Fibroblast of lung (primary cell): Measurements from ENCODE around the gene NEURL2. TPM values are rescaled to one million over a fixed set of nuclear protein-coding genes. Genes with fewer than 3 reads are reported as not detected.

Source experiments
- DNase-seq, 2 donors: peaks; one replicate each; pipeline versions ENCODE4 v3.0.0 to v3.0.0-alpha.2; 2010; ENCODE audit warnings: low read depth in 2 of 2
- H2AFZ ChIP-seq: 2 replicates; pipeline ENCODE4 v1.5.1; 2012; ENCODE audit warnings: low read length, control low read depth, inconsistent platforms
- H3K27ac ChIP-seq: 2 replicates; pipeline ENCODE4 v1.5.1; 2011; ENCODE audit warnings: low read length, control low read depth; ENCODE audit not compliant: insufficient read depth
- H3K27me3 ChIP-seq: 2 replicates; pipeline ENCODE4 v1.5.1; 2011; ENCODE audit warnings: mild to moderate bottlenecking, low read length; ENCODE audit not compliant: control insufficient read depth, insufficient read depth
- H3K36me3 ChIP-seq: 2 replicates; pipeline ENCODE4 v1.5.1; 2011; ENCODE audit warnings: low read length; ENCODE audit not compliant: control insufficient read depth, insufficient read depth
- H3K4me1 ChIP-seq: 2 replicates; pipeline ENCODE4 v1.5.1; 2011; ENCODE audit warnings: low read length; ENCODE audit not compliant: control insufficient read depth, insufficient read depth; ENCODE audit errors: extremely low read depth
- H3K4me2 ChIP-seq: 2 replicates; pipeline ENCODE4 v1.5.1; 2011; ENCODE audit warnings: low read length, control low read depth; ENCODE audit not compliant: insufficient read depth; ENCODE audit errors: extremely low read depth
- H3K4me3 ChIP-seq, 4 experiments: fragments of 200-600 bp in 1 of 4; sonication (generic) in 1 of 4; replicated peaks in 1 of 4; 2 replicates each; pipeline ENCODE4 v1.5.1; 2011 to 2016; ENCODE audit warnings: low read length in 4 of 4, low read depth in 3 of 4, mild to moderate bottlenecking in 3 of 4, control low read depth in 2 of 4, inconsistent platforms in 1 of 4, mixed read lengths in 1 of 4; ENCODE audit not compliant: insufficient read depth in 1 of 4; ENCODE audit errors: control extremely low read depth in 1 of 4
- H3K79me2 ChIP-seq: 2 replicates; pipeline ENCODE4 v1.5.1; 2012; ENCODE audit warnings: mild to moderate bottlenecking, low read length, inconsistent platforms; ENCODE audit not compliant: control insufficient read depth, insufficient read depth
- H3K9ac ChIP-seq: 2 replicates; pipeline ENCODE4 v1.5.1; 2011; ENCODE audit warnings: mild to moderate bottlenecking, low read length, control low read depth; ENCODE audit not compliant: insufficient read depth
- H3K9me3 ChIP-seq: 2 replicates; pipeline ENCODE4 v1.5.1; 2012; ENCODE audit warnings: low read depth, low read length; ENCODE audit not compliant: control insufficient read depth, insufficient read depth
- H4K20me1 ChIP-seq: 2 replicates; pipeline ENCODE4 v1.5.1; 2011; ENCODE audit warnings: low read length; ENCODE audit not compliant: control insufficient read depth, insufficient read depth; ENCODE audit errors: extremely low read depth
- CTCF ChIP-seq, 2 donors: IDR thresholded peaks in 1 of 2; conservative IDR thresholded peaks in 1 of 2; 1 replicate in 1 of 2; 2 replicates in 1 of 2; pipeline ENCODE4 v1.5.1; 2011 to 2012; ENCODE audit warnings: low read length in 2 of 2, control low read depth in 1 of 2, inconsistent platforms in 1 of 2, low read depth in 1 of 2, mild to moderate bottlenecking in 1 of 2
- EZH2 ChIP-seq: IDR thresholded peaks from 2 replicates; pipeline ENCODE4 v1.5.1; 2012; ENCODE audit warnings: low read length, control low read depth, mild to moderate bottlenecking; ENCODE audit errors: missing control alignments
- polyA plus RNA-seq, 2 donors: library from polyadenylated mRNA; depleted of rRNA in 1 of 2; stranded (reverse) in 1 of 2; unstranded in 1 of 2; fragments of >200 nt; gene quantifications; 2 replicates each; pipeline ENCODE4 v1.2.1, GENCODE V29; 2011 to 2012; ENCODE audit warnings: missing spikeins in 1 of 2
- total RNA-seq: library from RNA; depleted of rRNA; stranded (reverse); fragments of >200 nt; gene quantifications from 2 replicates; pipeline ENCODE4 v1.2.1, GENCODE V29; 2014

The NEURL2 gene
- total and polyA plus RNA-seq, 2 donors (not counting 1 experiment from before 2014, with no cell fraction given): 0.77 to 7.1 TPM

- no peaks in the 10 kb centered on the region for H3K36me3 ChIP-seq
- H3K27ac ChIP-seq: no peak overlapping the region
- TF ChIP-seq CTCF (conservative IDR thresholded peaks at IDR 0.05 in 1 of 2, IDR thresholded peaks at IDR 0.05 in 1 of 2; ENCODE audit: low read depth in 1 of 2, low read length in 2 of 2) (no peak), EZH2 (no peak)
- no peak overlapping the region for H3K4me2 ChIP-seq
- no peaks in the 10 kb centered on the region for H4K20me1 ChIP-seq
- H3K27me3 ChIP-seq: no peaks in the 10 kb centered on the region
- H3K4me3 ChIP-seq: no peak overlapping the region
- no peaks in the 10 kb centered on the region for H3K9me3 ChIP-seq
- no peak for DNase-seq
- no peak overlapping the region for H3K9ac ChIP-seq
- H3K79me2 ChIP-seq: no peaks in the 10 kb centered on the region
- H2AFZ ChIP-seq: no peak overlapping the region
- peaks cover 5% of the 10 kb centered on the region for H3K4me1 ChIP-seq
These were observed 35.7 kb upstream of the NEURL2 start for GRCh38 chr20:45926731-45927070.

- Histone ChIP-seq H3K27ac (no peak overlapping the region), H3K36me3 (no peaks in the 10 kb centered on the region)
- TF ChIP-seq CTCF (conservative IDR thresholded peaks at IDR 0.05 in 1 of 2, IDR thresholded peaks at IDR 0.05 in 1 of 2; ENCODE audit: low read depth in 1 of 2, low read length in 2 of 2) (no peak), EZH2 (no peak)
These were observed 35.0 kb upstream of the NEURL2 start for GRCh38 chr20:45925821-45926506.

DNA sequence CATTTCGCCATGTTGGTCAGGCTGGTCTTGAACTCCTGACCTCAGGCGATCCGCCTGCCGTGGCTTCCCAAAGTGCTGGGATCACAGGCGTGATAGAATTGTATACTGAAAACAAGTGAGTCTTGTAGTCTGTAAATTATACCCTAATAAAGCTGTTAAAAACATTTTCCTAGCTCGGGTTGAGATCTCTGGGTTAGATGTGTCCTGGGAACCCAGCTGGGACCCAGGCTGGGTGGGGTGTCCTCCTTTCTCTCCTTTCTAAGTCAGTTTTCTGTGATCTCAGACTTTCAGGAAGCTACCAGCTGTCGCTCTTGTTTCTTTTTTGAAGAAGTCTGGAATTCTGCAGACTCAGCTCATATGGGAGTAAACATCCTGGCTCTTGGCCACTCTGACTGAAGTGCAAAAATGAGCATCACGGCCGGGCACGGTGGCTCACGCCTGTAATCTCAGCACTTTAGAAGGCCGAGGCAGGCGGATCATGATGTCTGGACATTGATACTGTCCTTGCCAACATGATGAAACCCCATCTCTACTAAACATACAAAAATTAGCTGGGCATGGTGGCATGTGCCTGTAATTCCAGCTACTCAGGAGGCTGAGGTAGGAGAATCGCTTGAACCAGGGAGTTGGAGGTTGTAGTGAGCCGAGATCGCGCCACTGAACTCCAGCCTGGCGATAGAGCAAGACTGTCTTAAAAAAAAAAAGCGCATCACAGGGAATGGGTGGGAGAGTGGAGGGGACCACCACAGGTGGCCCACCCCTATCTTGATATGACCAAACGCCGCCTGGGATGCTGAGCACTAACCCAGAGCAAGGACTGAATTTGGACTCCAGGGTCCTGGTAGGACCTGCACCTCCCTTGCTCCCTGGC, 33.6 kb upstream of the NEURL2 start:
- no peak overlapping the region for H3K9ac ChIP-seq
- H3K36me3 ChIP-seq: no peaks in the 10 kb centered on the region
- no peaks in the 10 kb centered on the region for H3K27me3 ChIP-seq
- no peak overlapping the region for H3K4me3 ChIP-seq
- no peak overlapping the region for H3K27ac ChIP-seq
- no peak overlapping the region for H2AFZ ChIP-seq
- H4K20me1 ChIP-seq: no peaks in the 10 kb centered on the region
- peak overlapping the region; percentile 39 for H3K4me2 ChIP-seq
- no peaks in the 10 kb centered on the region for H3K9me3 ChIP-seq
- H3K4me1 ChIP-seq: peaks cover 14% of the 10 kb centered on the region
- TF ChIP-seq CTCF (conservative IDR thresholded peaks at IDR 0.05 in 1 of 2, IDR thresholded peaks at IDR 0.05 in 1 of 2; ENCODE audit: low read depth in 1 of 2, low read length in 2 of 2) (no peak), EZH2 (no peak)
- peak; percentile 30 to 85 for DNase-seq
- H3K79me2 ChIP-seq: no peaks in the 10 kb centered on the region

More at GRCh38 chr20:45925821-45926506, 35.0 kb upstream of the NEURL2 start:
- Histone ChIP-seq H3K9ac (no peak overlapping the region), H3K4me2 (no peak overlapping the region), H2AFZ (no peak overlapping the region), H3K4me1 (peaks cover 5% of the 10 kb centered on the region), H3K4me3 (no peak overlapping the region), H4K20me1 (no peaks in the 10 kb centered on the region), H3K9me3 (no peaks in the 10 kb centered on the region), H3K79me2 (no peaks in the 10 kb centered on the region), H3K27me3 (no peaks in the 10 kb centered on the region)
- DNase-seq: no peak
